A673 (cell line): ENCODE data around the gene KATNB1. TPM values are rescaled to one million over a fixed set of nuclear protein-coding genes. Genes with fewer than 3 reads are reported as not detected.

ENCODE experiments used
- BruUV-seq: library from RNA; stranded (reverse); fragments of 400-500 nt; replicated peaks from 2 replicates; lab custom pipeline; 2021; lab: Mats Ljungman, UMichigan
- CTCF ChIA-PET: fragments of 300-600 bp; sonication (Branson Sonifier 250); formaldehyde crosslinking; loops from one replicate; lab custom pipeline; 2022; ENCODE audit warnings: antibody characterized with exemption; lab: Charles Lee
- POLR2A ChIA-PET: fragments of 300-600 bp; sonication (Branson Sonifier 250); formaldehyde crosslinking; loops from one replicate; lab custom pipeline; 2022; ENCODE audit warnings: antibody characterized with exemption; ENCODE audit not compliant: low non-redundant PET; lab: Charles Lee
- DNase-seq: peaks from one replicate; pipeline ENCODE4 v3.0.0-alpha.2; 2015; ENCODE audit warnings: low spot score
- H3K27ac ChIP-seq: fragments of 200-600 bp; sonication (generic); 2 replicates; pipeline ENCODE4 v1.5.1; 2016; ENCODE audit warnings: mixed run types, low read depth, mild to moderate bottlenecking, mixed read lengths, antibody characterized with exemption, low read length; ENCODE audit not compliant: poor library complexity, severe bottlenecking
- H3K27me3 ChIP-seq: fragments of 200-600 bp; sonication (generic); replicated peaks from 2 replicates; pipeline ENCODE4 v1.6.1; 2017; ENCODE audit warnings: mixed run types, low read depth, mild to moderate bottlenecking, mixed read lengths, antibody characterized with exemption, low read length; ENCODE audit not compliant: insufficient read depth, poor library complexity
- H3K36me3 ChIP-seq: fragments of 200-600 bp; sonication (generic); 2 replicates; pipeline ENCODE4 v1.6.1; 2016; ENCODE audit warnings: mixed run types, mild to moderate bottlenecking, mixed read lengths, antibody characterized with exemption, low read length; ENCODE audit not compliant: insufficient read depth, poor library complexity, severe bottlenecking
- H3K4me1 ChIP-seq: fragments of 200-600 bp; sonication (generic); 2 replicates; pipeline ENCODE4 v1.6.1; 2017; ENCODE audit warnings: mixed run types, mild to moderate bottlenecking, mixed read lengths, antibody characterized with exemption, low read length; ENCODE audit not compliant: insufficient read depth, poor library complexity, severe bottlenecking
- H3K4me3 ChIP-seq: fragments of 200-600 bp; sonication (generic); 2 replicates; pipeline ENCODE4 v1.5.1; 2016; ENCODE audit warnings: low read depth, mixed run types, mild to moderate bottlenecking, mixed read lengths, low read length; ENCODE audit not compliant: poor library complexity, severe bottlenecking
- H3K9me3 ChIP-seq: fragments of 200-600 bp; sonication (generic); 2 replicates; pipeline ENCODE4 v1.6.1; 2016; ENCODE audit warnings: mixed run types, low read depth, mild to moderate bottlenecking, mixed read lengths, antibody characterized with exemption, low read length; ENCODE audit not compliant: poor library complexity, severe bottlenecking
- EZH2 ChIP-seq: fragments of 200-600 bp; sonication (generic); IDR thresholded peaks from 2 replicates; pipeline ENCODE4 v1.6.1; 2017; ENCODE audit warnings: borderline replicate concordance, low read depth, mild to moderate bottlenecking, mixed read lengths, antibody characterized with exemption, low read length; ENCODE audit not compliant: poor library complexity, severe bottlenecking
- intact Hi-C: fragments of 100-400 bp; cut with micrococcal nuclease; formaldehyde crosslinking; loops from one replicate; pipeline ENCODE4 v1.10.0; 2022; ENCODE audit not compliant: unreplicated experiment
- total RNA-seq: library from RNA; stranded (reverse); gene quantifications from 2 replicates; pipeline ENCODE4 v1.2.3, GENCODE V29; 2021
- TF ChIP-seq, protein P1 (sequence below): fragments of 300-800, 200-600 bp; sonication (generic); conservative IDR thresholded peaks from 2 replicates; pipeline ENCODE4 v1.5.1; 2017; ENCODE audit warnings: low read depth, mild to moderate bottlenecking, antibody characterized with exemption, low read length, moderate library complexity, mixed read lengths

KATNB1 gene
- total RNA-seq, 1 experiment from 2014 or later = 55.7 TPM

DNA sequence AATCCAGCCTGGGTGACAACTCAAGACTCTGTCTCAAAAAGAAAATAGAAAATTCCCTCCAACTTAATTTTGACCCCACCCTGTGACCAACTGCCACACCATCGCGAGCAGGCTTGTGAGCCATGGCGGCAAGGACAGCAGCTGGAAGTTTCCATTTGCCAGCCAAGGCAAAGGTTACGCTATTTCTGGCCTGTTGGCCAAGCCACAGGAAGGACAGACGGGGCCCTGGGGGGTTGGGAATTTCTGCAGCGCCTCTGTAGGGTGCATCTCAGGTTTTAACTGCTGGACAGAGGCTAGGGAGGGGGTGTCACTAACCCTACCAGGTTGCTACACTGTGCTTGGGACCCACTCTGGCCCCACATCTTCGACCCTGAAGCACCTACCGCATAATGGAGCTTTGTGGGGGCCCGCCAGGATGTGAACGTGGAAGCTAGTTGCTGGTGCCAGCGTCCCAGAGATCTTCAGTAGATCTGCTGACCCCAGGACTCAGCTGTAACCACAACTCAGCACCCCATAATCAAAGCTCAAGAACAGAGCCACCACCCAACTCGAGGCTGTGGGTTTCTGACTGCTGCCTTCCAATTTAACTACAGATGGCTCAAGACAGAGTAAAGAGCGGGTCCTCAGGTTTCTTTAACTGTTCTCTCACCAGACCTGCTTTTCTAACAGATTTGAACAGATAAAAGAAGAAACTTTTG is 55.8 kb downstream of the KATNB1 start:
- Histone ChIP-seq H3K27me3 (no peaks in the 10 kb centered on the region), H3K9me3 (no peaks in the 10 kb centered on the region), H3K27ac (peak overlapping the region; percentile 26), H3K4me1 (peaks cover 7% of the 10 kb centered on the region), H3K36me3 (peaks cover 85% of the 10 kb centered on the region), H3K4me3 (no peak overlapping the region)
- BruUV-seq = no TSS peak
- intact Hi-C loops = no loop called here
- no peak for TF ChIP-seq EZH2
- TF ChIP-seq, protein P1, sequence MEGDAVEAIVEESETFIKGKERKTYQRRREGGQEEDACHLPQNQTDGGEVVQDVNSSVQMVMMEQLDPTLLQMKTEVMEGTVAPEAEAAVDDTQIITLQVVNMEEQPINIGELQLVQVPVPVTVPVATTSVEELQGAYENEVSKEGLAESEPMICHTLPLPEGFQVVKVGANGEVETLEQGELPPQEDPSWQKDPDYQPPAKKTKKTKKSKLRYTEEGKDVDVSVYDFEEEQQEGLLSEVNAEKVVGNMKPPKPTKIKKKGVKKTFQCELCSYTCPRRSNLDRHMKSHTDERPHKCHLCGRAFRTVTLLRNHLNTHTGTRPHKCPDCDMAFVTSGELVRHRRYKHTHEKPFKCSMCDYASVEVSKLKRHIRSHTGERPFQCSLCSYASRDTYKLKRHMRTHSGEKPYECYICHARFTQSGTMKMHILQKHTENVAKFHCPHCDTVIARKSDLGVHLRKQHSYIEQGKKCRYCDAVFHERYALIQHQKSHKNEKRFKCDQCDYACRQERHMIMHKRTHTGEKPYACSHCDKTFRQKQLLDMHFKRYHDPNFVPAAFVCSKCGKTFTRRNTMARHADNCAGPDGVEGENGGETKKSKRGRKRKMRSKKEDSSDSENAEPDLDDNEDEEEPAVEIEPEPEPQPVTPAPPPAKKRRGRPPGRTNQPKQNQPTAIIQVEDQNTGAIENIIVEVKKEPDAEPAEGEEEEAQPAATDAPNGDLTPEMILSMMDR = no peak
- CTCF ChIA-PET = no interaction called here
- POLR2A ChIA-PET = no interaction called here
- no peak for DNase-seq

DNA sequence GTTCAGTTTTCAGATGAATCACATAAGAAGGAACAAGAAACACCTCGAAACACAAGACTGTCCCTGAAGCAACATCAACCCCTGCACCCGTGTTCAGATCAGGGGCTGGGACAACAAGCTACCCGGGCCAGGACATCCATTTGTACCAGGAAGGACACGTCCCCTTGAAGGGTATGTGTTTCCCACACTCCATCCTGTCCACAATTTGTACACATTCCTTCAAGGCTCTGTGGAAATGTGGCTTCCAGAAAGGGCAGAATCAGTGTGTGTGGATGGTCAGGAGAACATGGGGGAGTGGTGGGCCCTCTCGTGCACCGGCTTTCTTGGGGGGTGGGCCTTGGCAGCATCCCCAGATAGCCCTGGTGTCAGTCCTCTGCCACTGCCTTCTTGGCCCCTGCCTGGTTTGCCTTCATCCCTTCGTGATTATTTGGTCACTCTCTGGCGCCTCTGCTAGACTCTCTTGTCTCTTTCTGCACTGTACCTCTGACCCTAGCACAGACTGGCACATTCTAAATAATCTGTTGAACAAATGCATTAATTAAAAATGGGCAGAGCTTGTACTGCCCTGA is 56.4 kb downstream of the KATNB1 start:
- H3K4me3 ChIP-seq = no peak overlapping the region
- peak overlapping the region; percentile 26 for H3K27ac ChIP-seq
- H3K4me1 ChIP-seq = peaks cover 7% of the 10 kb centered on the region
- peaks cover 91% of the 10 kb centered on the region for H3K36me3 ChIP-seq
- DNase-seq = no peak
- intact Hi-C loops = no loop called here
- ChIA-PET CTCF (no interaction called here), POLR2A (no interaction called here)
- TF ChIP-seq, protein P1 = no peak
- TF ChIP-seq EZH2 = no peak
- BruUV-seq = no TSS peak
- H3K27me3 ChIP-seq = no peaks in the 10 kb centered on the region
- no peaks in the 10 kb centered on the region for H3K9me3 ChIP-seq

DNA sequence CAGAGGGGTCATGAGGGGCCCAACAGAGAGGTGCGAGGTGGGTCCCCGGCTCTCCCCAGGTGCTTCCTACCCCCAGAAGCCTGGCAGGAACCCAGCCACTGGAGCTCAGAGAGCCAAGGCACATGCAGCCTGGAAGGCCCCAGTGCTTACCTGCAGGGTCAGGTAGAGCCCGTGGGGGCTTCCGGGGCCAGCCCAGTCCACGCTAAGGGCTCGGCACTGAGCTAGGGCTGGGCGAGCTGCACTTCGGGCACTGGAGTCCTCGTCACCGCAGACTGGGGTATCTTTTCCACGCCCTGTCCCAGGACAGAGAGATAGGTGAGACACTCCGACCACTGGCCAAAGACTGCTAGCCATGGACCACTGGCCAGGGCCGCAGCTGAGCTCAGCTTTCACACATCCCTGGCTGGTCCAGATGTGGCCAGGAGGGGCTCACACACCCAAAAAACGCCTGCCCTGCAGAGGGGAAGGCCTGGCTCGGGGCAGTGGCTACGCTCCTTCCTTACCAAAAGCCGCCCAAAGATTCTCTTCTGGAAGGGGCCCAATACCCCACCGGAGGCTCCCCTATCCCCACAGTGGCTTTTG is 59.4 kb downstream of the KATNB1 start:
- TF ChIP-seq, protein P1 = no peak
- no peak for TF ChIP-seq EZH2
- ChIA-PET CTCF (interaction anchor here (0.9 to 1.3 kb wide), 3 partner anchors 19 to 104 kb away, joined by 3 to 14 read pairs (median 3); no protein-coding TSS in a partner anchor), POLR2A (interaction anchor here (1.1 kb wide), 1 partner anchor 64 kb away, joined by 5 read pairs; no protein-coding TSS in a partner anchor)
- intact Hi-C loops = loop anchor here (5.0 kb wide), 2 partner anchors 67 to 207 kb away; partner anchors contain the start of genes USB1 and ZNF319
- peaks cover 29% of the 10 kb centered on the region for H3K4me1 ChIP-seq
- H3K4me3 ChIP-seq = no peak overlapping the region
- no TSS peak for BruUV-seq
- H3K9me3 ChIP-seq = no peaks in the 10 kb centered on the region
- H3K36me3 ChIP-seq = peaks cover 75% of the 10 kb centered on the region
- no peak for DNase-seq
- peak overlapping the region; percentile 94 for H3K27ac ChIP-seq
- no peaks in the 10 kb centered on the region for H3K27me3 ChIP-seq
